Activated CD4-positive, alpha-beta T cell treated with anti-CD3 and anti-CD28 coated beads, Interleukin-2, Interleukin-4, amounts not matched to agents 100 ng/mL and 50 ng/mL, durations not matched to agents 16 hours and 8 hours (primary cell): ENCODE data around the gene VN1R2.
"Not testable (repeated sequence)": the region's sequence is repeated elsewhere in the genome, so short reads cannot be mapped to it uniquely, and the experiment has no call there.

Experiments used
- DNase-seq: peaks from one replicate; pipeline ENCODE4 v3.0.0-alpha.2; 2020; ENCODE audit warnings: low spot score

Gene VN1R2, protein sequence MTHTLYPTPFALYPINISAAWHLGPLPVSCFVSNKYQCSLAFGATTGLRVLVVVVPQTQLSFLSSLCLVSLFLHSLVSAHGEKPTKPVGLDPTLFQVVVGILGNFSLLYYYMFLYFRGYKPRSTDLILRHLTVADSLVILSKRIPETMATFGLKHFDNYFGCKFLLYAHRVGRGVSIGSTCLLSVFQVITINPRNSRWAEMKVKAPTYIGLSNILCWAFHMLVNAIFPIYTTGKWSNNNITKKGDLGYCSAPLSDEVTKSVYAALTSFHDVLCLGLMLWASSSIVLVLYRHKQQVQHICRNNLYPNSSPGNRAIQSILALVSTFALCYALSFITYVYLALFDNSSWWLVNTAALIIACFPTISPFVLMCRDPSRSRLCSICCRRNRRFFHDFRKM

DNA sequence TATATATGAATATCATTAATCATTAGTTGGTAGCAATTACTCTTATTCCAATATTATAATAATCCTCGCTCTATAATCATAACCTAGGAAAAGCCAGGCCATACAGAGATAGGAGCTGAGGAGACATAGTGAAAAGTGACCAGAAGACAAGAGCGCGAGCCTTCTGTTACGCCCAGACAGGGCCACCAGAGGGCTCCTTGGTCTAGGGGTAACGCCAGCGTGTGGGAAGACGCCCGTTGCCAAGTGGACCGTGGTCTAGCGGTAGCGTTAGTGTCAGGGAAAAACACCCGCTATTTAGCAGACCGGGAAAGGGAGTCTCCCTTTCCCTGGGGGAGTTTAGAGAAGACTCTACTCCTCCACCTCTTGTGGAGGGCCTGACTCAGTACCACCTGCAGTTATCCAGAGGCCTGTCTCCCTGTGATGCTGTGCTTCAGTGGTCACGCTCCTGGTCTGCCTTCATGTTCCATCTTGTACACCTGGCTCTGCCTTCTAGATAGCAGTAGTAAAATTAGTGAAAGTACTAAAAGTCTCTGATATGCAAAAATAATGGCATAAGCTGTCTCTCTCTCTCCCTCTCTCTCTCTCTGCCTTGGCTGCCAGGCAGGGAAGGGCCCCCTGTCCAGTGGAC is at the start of gene VN1R2:
Gene VN1R2 (plus strand): TSS at position 578 of the 628 bp plus-strand sequence. CDS start 84 bp downstream, outside the sequence.
- not testable (repeated sequence) for DNase-seq

DNA sequence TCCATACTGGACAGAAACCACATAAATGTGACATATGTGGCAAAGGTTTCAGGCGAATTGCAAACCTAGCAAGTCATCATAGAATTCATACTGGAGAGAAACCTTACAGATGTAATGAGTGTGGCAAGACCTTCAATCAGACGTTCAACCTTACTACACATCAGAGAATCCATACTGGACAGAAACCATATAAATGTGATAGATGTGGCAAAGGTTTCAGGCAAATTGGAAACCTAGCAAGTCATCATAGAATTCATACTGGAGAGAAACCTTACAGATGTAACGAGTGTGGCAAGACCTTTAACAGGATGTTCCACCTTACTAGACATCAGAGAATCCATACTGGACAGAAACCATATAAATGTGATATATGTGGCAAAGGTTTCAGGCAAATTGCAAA is 46.5 kb upstream of the VN1R2 start:
- DNase-seq: not testable (repeated sequence)

DNA sequence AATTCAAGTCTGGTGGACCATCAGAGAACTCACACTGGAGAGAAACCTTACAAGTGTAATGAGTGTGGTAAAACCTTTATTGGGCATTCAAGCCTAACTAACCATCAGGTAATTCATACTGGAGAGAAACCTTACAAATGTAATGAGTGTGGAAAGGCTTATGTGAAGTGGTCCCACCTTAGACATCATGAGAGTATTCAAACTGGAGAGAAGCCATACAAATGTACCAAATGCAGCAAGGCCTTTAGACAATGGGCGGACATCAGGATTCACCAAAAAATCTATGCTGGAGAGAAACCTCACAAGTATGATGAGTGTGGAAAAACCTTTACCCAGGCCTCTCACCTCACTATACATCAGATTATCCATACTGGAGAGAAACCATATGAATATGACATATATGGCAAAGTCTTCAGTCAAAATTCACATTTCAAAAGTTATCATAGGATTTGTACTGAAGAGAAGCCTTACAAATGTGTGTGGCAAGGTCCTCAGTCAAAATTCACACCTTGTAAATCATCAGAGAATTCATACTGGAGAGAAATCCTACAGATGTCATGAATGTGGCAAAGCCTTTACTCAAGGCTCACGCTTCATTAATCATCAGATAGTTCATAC is 45.3 kb upstream of the VN1R2 start:
- DNase-seq: no peak

DNA sequence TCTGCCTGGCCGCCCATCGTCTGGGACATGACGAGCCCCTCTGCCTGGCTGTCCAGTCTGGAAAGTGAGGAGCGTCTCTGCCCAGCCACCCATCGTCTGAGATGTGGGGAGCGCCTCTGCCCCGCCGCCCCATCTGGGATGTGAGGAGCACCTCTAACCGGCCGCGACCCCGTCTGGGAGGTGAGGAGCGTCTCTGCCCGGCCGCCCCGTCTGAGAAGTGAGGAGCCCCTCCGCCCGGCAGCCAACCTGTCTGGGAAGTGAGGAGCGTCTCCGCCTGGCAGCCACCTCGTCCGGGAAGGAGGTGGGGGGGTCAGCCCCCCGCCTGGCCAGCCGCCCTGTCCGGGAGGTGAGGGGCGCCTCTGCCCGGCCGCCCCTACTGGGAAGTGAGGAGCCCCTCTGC is 35.4 kb upstream of the VN1R2 start:
- not testable (repeated sequence) for DNase-seq

DNA sequence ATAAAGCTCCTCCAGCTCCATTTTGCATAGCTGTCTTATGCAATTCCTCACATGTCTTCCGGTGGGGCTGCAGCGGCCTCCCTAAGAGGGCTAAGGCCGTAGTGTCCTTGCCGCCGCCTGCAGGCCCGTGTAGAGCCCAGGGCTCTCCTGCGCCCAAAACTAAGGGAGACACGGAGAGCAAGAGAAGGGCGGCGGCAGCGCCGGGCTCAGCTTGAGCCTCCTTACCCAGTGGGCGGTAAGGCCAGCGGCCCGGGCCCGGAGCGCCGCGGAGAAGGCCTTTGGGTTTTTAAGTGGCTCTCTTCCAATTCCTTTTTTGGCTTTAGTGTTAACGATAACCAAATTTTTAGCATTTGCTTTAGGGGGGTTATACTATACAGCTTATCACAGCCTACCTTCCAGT is 33.5 kb upstream of the VN1R2 start:
- no peak for DNase-seq

DNA sequence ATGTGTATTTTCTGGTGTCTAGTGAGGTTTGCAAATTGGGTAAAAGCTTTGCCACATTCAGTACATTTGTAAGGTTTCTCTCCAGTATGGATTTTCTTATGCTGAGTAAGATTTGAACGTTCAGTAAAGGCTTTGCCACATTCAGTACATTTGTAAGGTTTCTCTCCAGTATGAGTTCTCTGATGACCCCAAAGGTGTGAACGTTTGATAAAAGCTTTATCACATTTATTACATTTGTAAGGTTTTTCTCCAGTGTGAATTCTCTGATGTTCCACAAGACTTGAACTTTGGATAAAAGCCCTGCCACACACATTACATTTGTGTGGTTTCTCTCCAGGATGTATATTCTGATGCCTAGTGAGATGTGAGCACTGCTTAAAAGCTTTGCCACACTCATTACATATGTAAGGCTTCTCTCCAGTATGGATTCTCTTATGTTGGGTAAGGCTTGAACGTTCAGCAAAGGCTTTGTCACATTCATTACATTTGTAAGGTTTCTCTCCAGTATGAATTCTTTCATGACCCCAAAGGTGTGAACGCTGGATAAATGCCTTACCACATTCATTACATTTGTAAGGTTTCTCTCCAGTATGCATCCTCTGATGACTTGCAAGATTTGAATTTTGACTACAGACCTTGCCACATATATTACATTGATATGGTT is 20.8 kb upstream of the VN1R2 start:
- no peak for DNase-seq

DNA sequence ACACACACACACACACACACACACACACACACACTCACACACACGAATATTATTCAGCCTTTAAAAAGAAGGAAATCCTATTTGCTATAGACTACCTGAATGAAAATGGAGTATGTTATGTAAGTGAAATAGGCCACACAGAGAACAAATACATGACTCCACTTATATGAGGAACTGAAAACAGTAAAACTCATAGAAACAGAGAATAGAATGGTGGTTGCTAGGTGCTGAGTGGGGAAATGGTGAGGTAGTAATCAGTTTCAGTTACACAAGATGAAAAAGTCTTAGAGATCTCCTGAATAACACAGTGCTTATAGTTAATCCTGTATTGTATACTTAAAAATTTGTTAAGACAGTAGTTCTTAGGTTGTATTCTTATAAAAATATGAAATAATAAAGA is 11.6 kb upstream of the VN1R2 start:
- DNase-seq: no peak

DNA sequence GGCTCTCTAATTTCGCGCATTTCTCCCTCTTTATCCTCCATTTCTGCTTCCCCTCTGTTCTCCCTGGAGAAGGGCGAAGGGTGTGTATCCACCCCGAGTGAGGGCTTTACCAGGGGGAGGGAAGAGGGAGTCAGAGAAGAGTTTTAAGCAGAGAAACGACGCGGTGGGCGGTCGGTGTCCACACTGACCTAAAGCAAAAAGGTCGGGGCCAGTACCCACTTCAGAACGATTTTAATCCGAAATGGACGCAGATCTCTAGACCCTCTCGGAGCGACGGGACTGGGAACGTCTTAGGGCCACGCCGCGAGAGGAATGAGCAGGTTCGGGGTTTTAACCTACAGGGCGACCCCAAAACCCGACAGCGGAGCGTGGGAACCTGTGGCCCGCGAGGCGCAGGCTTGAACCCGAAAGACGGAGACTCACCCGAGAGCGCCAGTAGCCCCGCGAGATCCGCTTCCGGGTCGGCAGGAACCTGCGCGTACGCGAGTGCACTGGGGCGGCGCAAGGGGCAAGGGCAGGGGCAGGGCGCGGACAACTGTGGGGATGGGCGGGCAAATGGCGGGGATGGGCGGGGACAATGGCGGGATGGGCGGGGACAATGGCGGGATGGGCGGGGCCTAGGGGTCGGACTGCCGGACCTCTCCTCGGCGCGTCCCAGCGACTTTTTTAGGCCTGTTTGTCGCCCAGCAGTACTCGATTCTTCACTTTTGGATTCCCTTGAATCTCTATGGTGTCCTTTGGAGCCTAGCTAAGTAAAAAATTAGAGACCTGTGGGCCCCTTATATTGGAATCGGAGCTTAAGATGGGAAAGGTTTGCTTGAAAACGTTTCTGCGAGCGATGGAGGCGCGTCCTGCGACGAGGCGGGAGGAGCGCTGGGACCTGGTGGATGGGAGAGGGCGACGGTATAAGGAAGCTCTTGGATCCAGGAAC is 3.4 kb upstream of the VN1R2 start, which contains the start of gene ZNF677:
Gene ZNF677 (minus strand): TSS at position 463 of the 931 bp plus-strand sequence. CDS start 3,323 bp downstream, outside the sequence.
- DNase-seq: peak; percentile 65

DNA sequence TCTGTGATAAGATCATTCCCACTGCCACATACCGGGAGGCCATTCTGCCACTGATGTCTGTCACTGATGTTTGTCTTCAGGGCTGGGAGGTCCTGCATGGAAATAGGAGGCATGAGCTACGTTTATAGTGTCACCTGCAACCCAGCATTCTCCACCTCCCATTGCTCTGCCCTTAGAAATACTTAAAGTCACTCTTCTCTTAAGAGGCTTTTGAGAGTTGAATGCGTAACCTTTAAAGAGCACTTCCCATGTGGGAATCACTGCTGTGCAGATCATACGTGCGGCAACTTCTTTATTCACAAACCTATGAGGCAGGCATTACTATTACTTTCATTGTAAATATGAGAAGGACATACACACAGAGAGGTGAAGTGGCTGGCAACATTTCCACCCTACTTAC is 9.5 kb downstream of the VN1R2 start, which contains the start of gene VN1R4:
Gene VN1R4 (minus strand): TSS at position 101 of the 400 bp plus-strand sequence. CDS start 58 bp downstream, at position 43.
- DNase-seq: not testable (repeated sequence)

DNA sequence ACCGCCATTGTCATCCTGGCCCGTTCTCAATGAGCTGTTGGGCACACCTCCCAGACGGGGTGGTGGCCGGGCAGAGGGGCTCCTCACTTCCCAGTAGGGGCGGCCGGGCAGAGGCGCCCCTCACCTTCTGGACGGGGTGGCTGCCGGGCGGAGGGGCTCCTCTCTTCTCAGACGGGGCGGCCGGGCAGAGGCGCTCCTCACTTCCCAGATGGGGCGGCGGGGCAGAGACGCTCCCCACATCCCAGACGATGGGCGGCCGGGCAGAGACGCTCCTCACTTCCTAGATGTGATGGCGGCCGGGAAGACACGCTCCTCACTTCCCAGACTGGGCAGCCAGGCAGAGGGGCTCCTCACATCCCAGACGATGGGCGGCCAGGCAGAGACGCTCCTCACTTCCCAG is 11.8 kb downstream of the VN1R2 start:
- not testable (repeated sequence) for DNase-seq

DNA sequence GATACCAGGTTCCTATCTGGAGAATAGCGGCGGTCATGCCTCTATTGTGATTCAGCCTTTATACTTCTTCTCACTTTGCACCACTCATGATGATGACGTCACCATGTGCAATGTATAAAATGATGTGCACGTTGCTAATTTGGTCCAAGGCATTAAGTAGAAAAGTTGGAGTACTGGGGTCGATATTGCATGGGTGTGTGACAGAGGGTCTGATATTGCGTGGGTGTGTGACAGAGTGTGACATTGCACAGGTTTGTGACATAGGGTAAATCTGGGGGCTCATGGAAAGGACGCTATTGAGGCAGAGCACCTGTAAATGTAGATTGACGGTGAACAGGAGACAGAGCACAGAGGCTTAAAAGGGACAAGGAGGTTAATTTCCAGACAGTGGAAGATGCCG is 14.0 kb downstream of the VN1R2 start:
- DNase-seq: no peak

DNA sequence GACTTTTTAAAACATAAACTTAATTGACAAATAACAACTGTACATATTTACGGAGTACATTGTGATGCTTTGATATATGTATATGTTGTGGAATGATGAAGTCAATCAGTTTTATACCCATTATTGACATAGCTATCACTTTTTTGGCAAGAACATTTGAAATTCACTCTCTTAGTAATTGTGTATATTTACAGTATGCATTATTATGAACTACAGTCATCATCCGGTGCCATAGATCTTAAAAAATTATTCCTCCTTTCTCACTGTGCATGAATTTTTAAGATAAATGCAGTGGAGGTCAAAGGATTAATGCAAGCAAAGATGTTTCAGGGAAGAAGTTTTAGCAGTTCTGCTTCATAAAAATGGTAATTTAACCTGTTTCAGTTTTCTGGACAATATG is 17.4 kb downstream of the VN1R2 start:
- DNase-seq: no peak

DNA sequence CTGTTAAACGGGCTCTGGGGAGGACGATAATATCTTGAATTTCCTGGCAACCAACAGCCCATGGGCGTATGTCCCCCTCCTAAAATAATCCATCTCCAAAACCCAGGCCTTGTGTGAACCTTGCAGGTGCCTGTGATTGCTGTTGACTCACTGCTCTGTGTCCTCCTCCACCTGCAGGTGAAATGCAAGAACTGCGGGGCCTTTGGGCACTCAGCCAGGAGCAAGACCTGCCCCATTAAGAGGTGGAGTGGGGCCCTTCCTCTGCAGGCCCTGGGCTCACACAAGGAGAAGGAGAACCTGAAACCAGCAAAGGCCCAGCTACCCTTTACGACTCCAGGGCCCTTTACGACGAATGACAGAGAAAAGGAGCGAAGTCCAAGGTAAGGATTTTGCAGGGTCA is 23.9 kb downstream of the VN1R2 start:
- not testable (repeated sequence) for DNase-seq

DNA sequence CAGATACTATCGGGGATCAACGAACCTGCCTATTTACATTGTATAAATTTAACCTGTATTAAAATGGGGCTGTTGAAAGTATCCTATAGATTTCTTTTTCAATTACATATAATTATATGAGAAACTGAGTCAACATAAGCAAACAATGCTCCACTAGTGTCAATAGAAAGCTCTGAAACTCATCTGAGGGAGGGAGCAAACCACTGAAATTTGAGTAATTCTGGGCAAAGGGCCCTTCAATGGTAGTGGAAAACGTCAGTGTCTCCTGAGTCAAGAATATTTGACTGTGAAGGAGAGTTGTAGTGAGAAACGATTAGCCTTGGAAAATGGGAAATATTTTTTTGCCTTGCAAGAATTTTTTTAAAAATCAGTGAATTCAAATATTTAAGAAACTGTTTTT is 27.0 kb downstream of the VN1R2 start:
- DNase-seq: no peak

DNA sequence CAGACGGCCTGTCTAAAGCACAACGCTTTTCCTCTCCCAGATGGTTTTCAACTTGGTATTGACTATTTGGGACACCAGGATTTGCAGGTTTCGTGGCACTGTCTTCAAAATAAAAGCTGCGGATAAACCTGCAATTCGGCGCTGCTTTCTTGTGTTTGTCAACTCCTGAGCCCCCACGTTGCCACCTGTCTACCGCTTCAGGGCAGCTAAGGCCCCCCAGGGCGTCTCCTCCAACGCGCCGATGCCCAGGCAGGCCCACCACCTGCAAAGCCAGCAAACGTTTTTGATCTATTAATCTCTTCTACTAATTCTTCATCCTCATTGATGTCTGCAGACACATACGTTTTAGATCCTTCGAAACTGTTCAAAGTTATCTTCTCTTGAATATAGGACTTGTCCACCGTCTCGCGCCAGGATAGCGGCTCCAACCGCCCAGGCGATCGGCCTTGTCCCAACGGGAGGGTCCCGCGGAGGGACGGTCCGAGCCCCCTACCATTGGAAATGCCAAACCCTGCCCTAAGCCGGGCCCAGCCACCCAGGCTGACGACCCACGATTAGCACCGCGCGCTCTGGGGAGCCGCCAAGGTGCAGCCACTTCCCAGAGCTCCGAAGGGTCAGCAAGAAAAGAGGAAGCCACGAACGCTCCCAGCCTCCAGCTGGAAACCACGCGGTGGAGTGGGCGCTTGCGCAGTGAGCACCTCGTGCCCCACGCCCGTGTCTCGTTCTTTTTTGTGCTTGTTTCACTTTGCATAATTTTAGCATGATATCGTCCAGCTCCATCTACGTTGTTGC is 32.9 kb downstream of the VN1R2 start:
- DNase-seq: no peak

DNA sequence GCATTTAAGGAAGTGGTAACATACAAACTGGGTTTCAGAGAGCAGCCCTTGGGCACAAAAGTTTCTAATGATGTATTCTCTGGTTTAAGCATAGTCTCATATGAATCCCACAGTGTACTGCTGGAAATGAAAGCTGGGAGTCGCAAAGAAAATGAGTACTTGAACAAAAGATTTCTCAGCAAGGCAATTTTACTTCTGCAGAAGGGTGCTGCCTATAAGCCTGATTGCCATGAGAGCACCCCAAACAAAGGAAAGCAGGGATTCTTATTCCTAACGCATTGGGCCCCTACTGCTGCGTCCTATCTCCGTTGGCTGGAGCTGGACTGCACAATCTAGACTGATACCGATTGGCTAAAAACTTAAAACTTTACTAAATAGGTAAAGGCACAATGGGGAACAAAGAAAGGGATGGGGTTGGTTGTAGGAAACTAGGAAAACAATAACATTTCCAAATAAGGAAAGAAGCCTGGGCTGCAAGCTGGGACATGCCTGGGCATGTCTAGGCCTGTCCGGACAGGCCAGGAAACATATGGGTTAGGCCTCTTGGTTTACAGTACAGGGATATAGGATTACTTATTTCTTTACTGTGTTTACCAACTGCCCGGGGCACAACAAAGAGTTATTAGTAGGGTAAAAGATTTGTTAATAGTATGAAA is 36.8 kb downstream of the VN1R2 start:
- no peak for DNase-seq

DNA sequence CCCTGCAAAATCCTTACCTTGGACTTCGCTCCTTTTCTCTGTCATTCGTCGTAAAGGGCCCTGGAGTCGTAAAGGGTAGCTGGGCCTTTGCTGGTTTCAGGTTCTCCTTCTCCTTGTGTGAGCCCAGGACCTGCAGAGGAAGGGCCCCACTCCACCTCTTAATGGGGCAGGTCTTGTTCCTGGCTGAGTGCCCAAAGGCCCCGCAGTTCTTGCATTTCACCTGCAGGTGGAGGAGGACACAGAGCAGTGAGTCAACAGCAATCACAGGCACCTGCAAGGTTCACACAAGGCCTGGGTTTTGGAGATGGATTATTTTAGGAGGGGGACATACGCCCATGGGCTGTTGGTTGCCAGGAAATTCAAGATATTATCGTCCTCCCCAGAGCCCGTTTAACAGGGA is 43.2 kb downstream of the VN1R2 start:
- DNase-seq: not testable (repeated sequence)

DNA sequence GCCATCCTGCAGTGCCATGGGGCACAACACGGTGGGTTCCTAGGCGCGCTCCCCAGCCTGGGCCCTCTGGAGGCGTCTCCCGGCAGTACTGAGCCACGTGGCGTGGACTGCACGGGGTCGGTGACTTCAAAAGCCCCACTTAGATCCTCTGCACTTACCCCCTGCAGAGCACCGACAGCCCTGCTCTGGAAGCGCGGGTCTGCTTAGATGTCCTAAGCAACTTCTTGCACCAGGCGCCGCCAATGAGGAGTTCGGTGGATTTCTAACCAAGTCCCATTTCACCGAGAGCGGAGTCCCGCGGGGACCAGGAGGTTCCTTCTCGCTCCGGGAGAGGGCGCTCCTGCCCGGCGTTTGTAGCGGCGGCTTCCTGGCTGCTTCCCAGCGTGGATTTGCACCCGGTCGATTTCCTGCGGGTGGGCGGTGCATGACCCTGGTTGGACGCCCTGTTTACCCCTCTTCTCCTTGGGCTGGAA is 50.3 kb downstream of the VN1R2 start:
- DNase-seq: no peak
